Measurements from ENCODE around the gene COL3A1.

Gene COL3A1

GRCh38 chr2:188974164-188974563 lies at the start of gene COL3A1:
COL3A1 (plus strand) TSS chr2:188974373; CDS start chr2:188974490, 117 bp downstream.
- DNase-seq = no peak

- no peak for DNase-seq
Measured at GRCh38 chr2:188928643-188929042, 45.5 kb upstream of the COL3A1 start.

GRCh38 chr2:188931361-188931760 lies 42.8 kb upstream of the COL3A1 start:
- no peak for DNase-seq

- no peak for DNase-seq
Measured at GRCh38 chr2:188937228-188938220, 36.6 kb upstream of the COL3A1 start.

GRCh38 chr2:188940171-188940570 lies 34.0 kb upstream of the COL3A1 start:
- DNase-seq = no peak

GRCh38 chr2:188944442-188944841 lies 29.7 kb upstream of the COL3A1 start:
- DNase-seq = no peak

GRCh38 chr2:188949046-188949818 lies 24.9 kb upstream of the COL3A1 start:
- DNase-seq = no peak

- DNase-seq = no peak
Measured at GRCh38 chr2:188952901-188953300, 21.3 kb upstream of the COL3A1 start.

- no peak for DNase-seq
Measured at GRCh38 chr2:188956290-188956689, 17.9 kb upstream of the COL3A1 start.

- DNase-seq = no peak
Measured at GRCh38 chr2:188956961-188957360, 17.2 kb upstream of the COL3A1 start.

- no peak for DNase-seq
Measured at GRCh38 chr2:188957646-188958045, 16.5 kb upstream of the COL3A1 start.

GRCh38 chr2:188963741-188964140 lies 10.4 kb upstream of the COL3A1 start:
- no peak for DNase-seq

- DNase-seq = no peak
Measured at GRCh38 chr2:188964976-188965546, 9.1 kb upstream of the COL3A1 start.

- DNase-seq = no peak
Measured at GRCh38 chr2:188965563-188965962, 8.6 kb upstream of the COL3A1 start.

GRCh38 chr2:188966079-188966571 lies 8.0 kb upstream of the COL3A1 start:
- no peak for DNase-seq

- DNase-seq = no peak
Measured at GRCh38 chr2:188966728-188967440, 7.3 kb upstream of the COL3A1 start.

- DNase-seq = no peak
Measured at GRCh38 chr2:188969236-188969635, 4.9 kb upstream of the COL3A1 start.

GRCh38 chr2:188969651-188970050 lies 4.5 kb upstream of the COL3A1 start:
- no peak for DNase-seq

- DNase-seq = no peak
Measured at GRCh38 chr2:188970211-188970610, 4.0 kb upstream of the COL3A1 start.

GRCh38 chr2:188971432-188971861 lies 2.7 kb upstream of the COL3A1 start:
- no peak for DNase-seq

- no peak for DNase-seq
Measured at GRCh38 chr2:188973641-188974040, 532 bp upstream of the COL3A1 start.

- no peak for DNase-seq
Measured at GRCh38 chr2:188975497-188976102, 1.4 kb downstream of the COL3A1 start.

Measured in CD4-positive, alpha-beta T cell treated with Interleukin-21 for 1 hour (primary cell).